Measurements from ENCODE around the gene MAP4K5. TPM values are rescaled to one million over a fixed set of nuclear protein-coding genes. Genes with fewer than 3 reads are reported as not detected.

Gene MAP4K5
- total RNA-seq, 1 experiment from 2014 or later, result 111 TPM

DNA sequence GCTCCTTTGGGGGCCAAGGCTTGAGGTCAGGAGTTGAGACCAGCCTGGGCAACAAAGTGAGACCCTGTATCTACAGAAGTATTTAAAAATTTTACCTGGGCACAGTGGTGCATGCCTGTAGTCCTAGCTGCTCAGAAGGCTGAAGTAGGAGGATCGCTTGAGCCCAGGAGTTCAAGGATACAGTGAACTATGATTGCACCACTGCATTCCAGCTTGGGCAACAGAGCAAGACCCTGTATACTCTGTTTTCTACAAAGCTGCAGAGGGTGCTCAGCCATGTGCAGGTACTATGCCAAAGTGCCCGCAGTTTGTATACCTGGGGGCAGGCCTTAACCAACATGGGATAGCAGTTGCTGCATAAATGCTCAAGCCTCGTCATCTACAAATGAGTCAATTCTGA, 108.8 kb downstream of the MAP4K5 start:
- no peaks in the 10 kb centered on the region for H3K9me3 ChIP-seq (ENCODE audit: low read length)
- ChIA-PET POLR2A (ENCODE audit: unreplicated experiment) (no interaction called here), CTCF (no interaction called here)
- ATAC-seq (no peak), DNase-seq (no peak)
- no TSS peak for BruUV-seq (replicated peaks)
- H4K20me1 ChIP-seq (ENCODE audit: low read length), result no peaks in the 10 kb centered on the region
- H3K4me1 ChIP-seq (ENCODE audit: insufficient read depth, low read length), result no peaks in the 10 kb centered on the region
- no peak overlapping the region for H3K27ac ChIP-seq (ENCODE audit: low read length)
- H3K9me2 ChIP-seq (replicated peaks; ENCODE audit: low read length), result no peaks in the 10 kb centered on the region
- TF ChIP-seq, protein P1, sequence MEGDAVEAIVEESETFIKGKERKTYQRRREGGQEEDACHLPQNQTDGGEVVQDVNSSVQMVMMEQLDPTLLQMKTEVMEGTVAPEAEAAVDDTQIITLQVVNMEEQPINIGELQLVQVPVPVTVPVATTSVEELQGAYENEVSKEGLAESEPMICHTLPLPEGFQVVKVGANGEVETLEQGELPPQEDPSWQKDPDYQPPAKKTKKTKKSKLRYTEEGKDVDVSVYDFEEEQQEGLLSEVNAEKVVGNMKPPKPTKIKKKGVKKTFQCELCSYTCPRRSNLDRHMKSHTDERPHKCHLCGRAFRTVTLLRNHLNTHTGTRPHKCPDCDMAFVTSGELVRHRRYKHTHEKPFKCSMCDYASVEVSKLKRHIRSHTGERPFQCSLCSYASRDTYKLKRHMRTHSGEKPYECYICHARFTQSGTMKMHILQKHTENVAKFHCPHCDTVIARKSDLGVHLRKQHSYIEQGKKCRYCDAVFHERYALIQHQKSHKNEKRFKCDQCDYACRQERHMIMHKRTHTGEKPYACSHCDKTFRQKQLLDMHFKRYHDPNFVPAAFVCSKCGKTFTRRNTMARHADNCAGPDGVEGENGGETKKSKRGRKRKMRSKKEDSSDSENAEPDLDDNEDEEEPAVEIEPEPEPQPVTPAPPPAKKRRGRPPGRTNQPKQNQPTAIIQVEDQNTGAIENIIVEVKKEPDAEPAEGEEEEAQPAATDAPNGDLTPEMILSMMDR (conservative IDR thresholded peaks at IDR 0.05; ENCODE audit: low read depth, low read length), result no peak
- intact Hi-C loops (cut with micrococcal nuclease), result no loop called here
- peaks cover 27% of the 10 kb centered on the region for H3K36me3 ChIP-seq (ENCODE audit: low read depth, low read length)
- no peaks in the 10 kb centered on the region for H3F3A ChIP-seq (ENCODE audit: low read length, unreplicated experiment)
- no peak overlapping the region for H2AFZ ChIP-seq (ENCODE audit: low read length)
- H3K4me3 ChIP-seq (ENCODE audit: low read length), result no peak overlapping the region
- no peak overlapping the region for H3K4me2 ChIP-seq (ENCODE audit: low read length)
- H3K27me3 ChIP-seq (ENCODE audit: low read length), result no peaks in the 10 kb centered on the region
- H3K79me2 ChIP-seq (ENCODE audit: low read length), result no peaks in the 10 kb centered on the region
- H3K9ac ChIP-seq (ENCODE audit: low read length), result no peak overlapping the region

DNA sequence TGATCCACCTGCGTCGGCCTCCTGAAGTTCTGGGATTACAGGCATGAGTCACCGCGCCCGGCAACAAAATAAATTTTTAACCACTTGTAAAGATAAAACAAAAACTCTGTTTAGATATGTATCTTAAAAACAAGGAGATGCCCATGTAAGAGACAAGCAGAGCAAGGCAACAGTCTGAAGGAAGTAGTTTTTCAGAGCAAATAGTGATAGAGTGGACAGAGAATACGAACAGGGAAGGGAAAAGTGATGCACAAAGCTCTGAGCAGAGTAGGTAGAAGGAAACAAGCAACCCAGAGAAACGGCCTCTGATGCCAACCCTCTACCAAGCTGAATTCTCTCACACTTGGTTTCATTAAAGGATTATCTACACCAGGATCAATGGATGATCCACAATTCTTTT, 110.9 kb downstream of the MAP4K5 start:
- intact Hi-C loops (cut with micrococcal nuclease), result no loop called here
- DNase-seq, result no peak
- TF ChIP-seq EZH2 (IDR thresholded peaks at IDR 0.05; ENCODE audit: low read length, unreplicated experiment), result no peak
- no peak for TF ChIP-seq EZH2phosphoT487 (IDR thresholded peaks at IDR 0.05; ENCODE audit: borderline replicate concordance, low read length)
- H3K36me3 ChIP-seq (ENCODE audit: low read depth, low read length), result peaks cover 40% of the 10 kb centered on the region
- no peak overlapping the region for H3K4me2 ChIP-seq (ENCODE audit: low read length)
- no peak overlapping the region for H2AFZ ChIP-seq (ENCODE audit: low read length)
- no peaks in the 10 kb centered on the region for H3K9me2 ChIP-seq (replicated peaks; ENCODE audit: low read length)
- no peak for ATAC-seq
- H3F3A ChIP-seq (ENCODE audit: low read length, unreplicated experiment), result no peaks in the 10 kb centered on the region
- no TSS peak for BruUV-seq (replicated peaks)
- no peaks in the 10 kb centered on the region for H4K20me1 ChIP-seq (ENCODE audit: low read length)
- no peaks in the 10 kb centered on the region for H3K4me1 ChIP-seq (ENCODE audit: insufficient read depth, low read length)
- no peak overlapping the region for H3K9ac ChIP-seq (ENCODE audit: low read length)
- H3K79me2 ChIP-seq (ENCODE audit: low read length), result no peaks in the 10 kb centered on the region
- ChIA-PET POLR2A (ENCODE audit: unreplicated experiment) (no interaction called here), CTCF (interaction anchor here (1.2 kb wide), 1 partner anchor 293 kb away, joined by 4 read pairs; no protein-coding TSS in a partner anchor)
- no peaks in the 10 kb centered on the region for H3K27me3 ChIP-seq (ENCODE audit: low read length)
- no peak overlapping the region for H3K27ac ChIP-seq (ENCODE audit: low read length)
- H3K4me3 ChIP-seq (ENCODE audit: low read length), result no peak overlapping the region
- H3K9me3 ChIP-seq (ENCODE audit: low read length), result no peaks in the 10 kb centered on the region

DNA sequence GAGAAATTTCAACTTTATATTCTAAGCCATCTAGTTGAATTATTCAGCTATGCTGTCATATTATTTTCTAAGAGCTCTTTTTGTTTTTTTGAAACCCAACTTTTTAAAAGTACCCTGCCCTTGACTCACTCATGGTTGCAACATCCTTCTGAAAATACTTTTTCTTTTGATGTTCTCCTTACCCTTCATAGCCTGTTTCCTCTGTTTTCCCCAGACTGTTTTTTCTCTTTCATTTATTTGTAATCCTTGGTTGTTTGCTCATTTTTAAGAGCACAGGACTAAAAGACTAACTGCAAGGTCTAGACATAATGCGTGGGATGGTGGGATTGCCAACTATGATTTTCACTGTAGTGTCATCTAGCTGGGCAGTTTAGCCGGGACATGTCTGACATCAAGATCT, 114.5 kb downstream of the MAP4K5 start:
- ChIA-PET POLR2A (ENCODE audit: unreplicated experiment) (interaction anchor here (0.7 kb wide), 1 partner anchor 394 kb away, joined by 3 read pairs; no protein-coding TSS in a partner anchor), CTCF (no interaction called here)
- H4K20me1 ChIP-seq (ENCODE audit: low read length), result no peaks in the 10 kb centered on the region
- H2AFZ ChIP-seq (ENCODE audit: low read length), result no peak overlapping the region
- DNase-seq (no peak), ATAC-seq (no peak)
- TF ChIP-seq EZH2phosphoT487 (IDR thresholded peaks at IDR 0.05; ENCODE audit: borderline replicate concordance, low read length) (no peak), EZH2 (IDR thresholded peaks at IDR 0.05; ENCODE audit: low read length, unreplicated experiment) (no peak)
- TF ChIP-seq, protein P1 (conservative IDR thresholded peaks at IDR 0.05; ENCODE audit: low read depth, low read length), result no peak
- no peaks in the 10 kb centered on the region for H3K27me3 ChIP-seq (ENCODE audit: low read length)
- H3K4me2 ChIP-seq (ENCODE audit: low read length), result no peak overlapping the region
- no peaks in the 10 kb centered on the region for H3K9me2 ChIP-seq (replicated peaks; ENCODE audit: low read length)
- H3K9ac ChIP-seq (ENCODE audit: low read length), result no peak overlapping the region
- H3K79me2 ChIP-seq (ENCODE audit: low read length), result no peaks in the 10 kb centered on the region
- H3F3A ChIP-seq (ENCODE audit: low read length, unreplicated experiment), result no peaks in the 10 kb centered on the region
- intact Hi-C loops (cut with micrococcal nuclease), result no loop called here
- no peak overlapping the region for H3K27ac ChIP-seq (ENCODE audit: low read length)
- H3K9me3 ChIP-seq (ENCODE audit: low read length), result no peaks in the 10 kb centered on the region
- no TSS peak for BruUV-seq (replicated peaks)
- H3K4me3 ChIP-seq (ENCODE audit: low read length), result no peak overlapping the region
- peaks cover 26% of the 10 kb centered on the region for H3K36me3 ChIP-seq (ENCODE audit: low read depth, low read length)
- H3K4me1 ChIP-seq (ENCODE audit: insufficient read depth, low read length), result no peaks in the 10 kb centered on the region
